ENCODE results near the gene RNASEH2C.

DNA sequence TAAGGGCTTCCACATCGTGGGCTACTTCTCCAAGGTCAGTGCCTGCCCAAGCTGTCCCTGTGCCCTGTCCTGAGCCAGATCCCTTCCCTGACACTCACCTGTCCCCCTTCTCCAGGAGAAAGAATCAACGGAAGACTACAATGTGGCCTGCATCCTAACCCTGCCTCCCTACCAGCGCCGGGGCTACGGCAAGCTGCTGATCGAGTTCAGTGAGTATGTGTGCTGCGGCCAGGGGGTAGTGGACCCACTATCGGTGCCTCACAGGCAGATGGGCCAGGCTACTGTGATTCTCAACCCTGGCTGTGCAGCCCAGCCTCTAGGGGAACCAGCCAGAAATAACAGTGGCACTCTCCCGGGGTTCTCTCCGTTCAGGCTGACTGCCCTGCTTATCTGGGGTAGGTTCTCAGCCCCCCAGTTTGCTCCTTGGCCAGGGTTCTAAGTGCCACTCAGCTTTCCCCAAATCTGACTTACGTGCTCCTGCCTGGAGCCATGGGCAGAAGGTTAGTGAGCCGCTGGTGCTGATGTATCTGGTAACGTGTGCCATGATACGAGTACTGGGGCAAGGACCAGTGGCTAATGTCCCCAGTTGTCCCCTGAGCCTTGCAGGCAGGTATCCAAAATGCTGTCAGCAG is 3.7 kb downstream of the RNASEH2C start:
- TF ChIP-seq, protein P1, sequence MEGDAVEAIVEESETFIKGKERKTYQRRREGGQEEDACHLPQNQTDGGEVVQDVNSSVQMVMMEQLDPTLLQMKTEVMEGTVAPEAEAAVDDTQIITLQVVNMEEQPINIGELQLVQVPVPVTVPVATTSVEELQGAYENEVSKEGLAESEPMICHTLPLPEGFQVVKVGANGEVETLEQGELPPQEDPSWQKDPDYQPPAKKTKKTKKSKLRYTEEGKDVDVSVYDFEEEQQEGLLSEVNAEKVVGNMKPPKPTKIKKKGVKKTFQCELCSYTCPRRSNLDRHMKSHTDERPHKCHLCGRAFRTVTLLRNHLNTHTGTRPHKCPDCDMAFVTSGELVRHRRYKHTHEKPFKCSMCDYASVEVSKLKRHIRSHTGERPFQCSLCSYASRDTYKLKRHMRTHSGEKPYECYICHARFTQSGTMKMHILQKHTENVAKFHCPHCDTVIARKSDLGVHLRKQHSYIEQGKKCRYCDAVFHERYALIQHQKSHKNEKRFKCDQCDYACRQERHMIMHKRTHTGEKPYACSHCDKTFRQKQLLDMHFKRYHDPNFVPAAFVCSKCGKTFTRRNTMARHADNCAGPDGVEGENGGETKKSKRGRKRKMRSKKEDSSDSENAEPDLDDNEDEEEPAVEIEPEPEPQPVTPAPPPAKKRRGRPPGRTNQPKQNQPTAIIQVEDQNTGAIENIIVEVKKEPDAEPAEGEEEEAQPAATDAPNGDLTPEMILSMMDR (IDR thresholded peaks at IDR 0.05): no peak
- no peak for TF ChIP-seq POLR2A (IDR thresholded peaks at IDR 0.05)

Data from thyroid gland (tissue), 4 donors.